Stimulated activated CD4-positive, alpha-beta T cell treated with anti-CD3 and anti-CD28 coated beads, Interleukin-4, amount 100 ng/mL, for 24 hours (primary cell): Measurements from ENCODE around the gene RUVBL1.
A peak's percentile ranks its signal among the peaks of the same experiment; 100 is the strongest.

Source experiments
- DNase-seq: peaks from one replicate; pipeline ENCODE4 v3.0.0-alpha.2; 2020

RUVBL1 gene

DNA sequence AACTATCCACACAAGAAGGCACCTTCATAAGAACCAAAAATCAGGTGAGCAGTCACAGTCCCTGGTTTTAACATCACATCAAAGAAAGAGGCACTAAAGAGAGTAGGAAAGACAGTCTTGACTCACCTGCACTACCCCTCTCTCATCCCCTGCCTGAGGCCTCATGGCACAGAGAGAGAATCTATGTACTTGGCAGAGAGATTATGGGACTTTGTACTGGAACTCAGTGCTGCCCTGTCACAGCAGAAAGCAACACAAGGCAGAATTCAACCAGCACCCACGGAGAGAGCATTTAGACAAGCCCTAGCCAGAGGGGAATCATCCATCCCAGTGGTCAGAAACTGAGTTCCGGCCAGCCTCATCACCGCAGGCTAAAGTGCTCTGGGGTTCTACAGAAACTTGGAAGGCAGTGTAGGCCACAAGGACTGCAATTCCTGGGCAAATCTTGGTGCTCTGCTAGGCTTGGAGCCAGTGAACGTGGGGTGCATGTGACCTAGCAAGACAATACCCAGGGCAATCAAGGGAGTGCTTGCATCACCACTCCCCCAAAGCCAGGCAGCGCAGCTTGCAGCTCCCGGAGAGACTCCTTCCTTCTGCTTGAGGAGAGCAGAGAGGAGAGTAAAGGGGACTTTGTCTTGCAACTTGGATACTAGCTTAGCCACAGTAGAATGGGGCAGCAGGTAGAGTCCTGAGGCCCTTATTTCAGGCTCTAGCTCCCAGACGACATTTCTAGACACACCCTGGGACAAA is 8.5 kb upstream of the RUVBL1 start:
- no peak for DNase-seq

- DNase-seq = no peak
Measured at GRCh38 chr3:128128251-128128650, 4.6 kb upstream of the RUVBL1 start.

DNA sequence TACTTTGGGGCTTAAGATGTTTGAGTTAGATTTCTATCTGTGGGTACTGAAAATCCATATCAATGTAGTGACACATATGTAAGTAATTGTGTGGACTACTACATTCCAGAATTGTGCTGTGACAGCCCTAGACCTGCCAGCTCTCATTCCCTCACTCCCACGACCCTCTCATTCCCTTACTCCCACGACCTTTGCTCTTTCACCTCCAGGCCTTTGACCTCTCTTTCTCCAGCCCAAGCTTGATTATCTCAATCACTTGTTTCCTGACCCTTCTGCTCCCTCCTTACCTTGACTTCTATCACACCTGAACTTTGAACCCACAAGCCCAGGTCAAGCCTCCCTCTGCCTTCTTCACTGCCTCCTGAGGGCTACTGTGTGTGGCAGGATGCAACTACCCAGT is 3.6 kb upstream of the RUVBL1 start:
- DNase-seq = no peak

GRCh38 chr3:128123156-128123537 is 465 bp downstream of the RUVBL1 start:
- no peak for DNase-seq

GRCh38 chr3:128122013-128122412 is 1.6 kb downstream of the RUVBL1 start:
- no peak for DNase-seq

- no peak for DNase-seq
Measured at GRCh38 chr3:128113817-128114794, 9.5 kb downstream of the RUVBL1 start.

DNA sequence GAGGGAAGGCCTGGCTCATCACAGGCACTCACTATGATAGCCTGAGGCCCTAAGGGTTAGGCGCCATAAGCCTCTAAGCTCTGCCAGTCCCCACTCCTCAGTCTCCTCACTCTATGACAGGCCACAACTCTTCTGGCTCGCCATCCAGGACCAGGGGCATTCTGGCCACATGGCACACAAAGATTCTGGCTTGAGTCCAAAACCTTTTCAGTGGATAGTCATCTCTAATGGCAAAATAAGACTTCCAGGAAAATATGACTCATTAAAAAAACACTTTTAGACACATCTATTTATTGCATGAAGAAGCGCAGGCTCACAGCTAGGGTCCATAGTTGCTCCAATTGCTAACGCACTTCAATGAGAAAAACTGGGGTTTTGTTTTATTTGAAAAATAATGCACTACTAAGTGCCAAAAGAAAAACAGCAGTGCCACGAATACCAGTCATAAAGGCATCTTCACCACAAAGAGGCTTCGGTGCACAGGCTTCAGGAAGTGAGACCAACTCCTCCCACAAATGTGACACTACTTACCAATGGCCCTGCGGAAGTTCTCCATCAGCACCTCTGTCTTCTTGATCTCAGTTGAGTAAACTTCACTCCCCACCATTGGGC is 11.1 kb downstream of the RUVBL1 start:
- peak; percentile 51 for DNase-seq

- DNase-seq = no peak
Measured at GRCh38 chr3:128111147-128111546, 12.5 kb downstream of the RUVBL1 start.

DNA sequence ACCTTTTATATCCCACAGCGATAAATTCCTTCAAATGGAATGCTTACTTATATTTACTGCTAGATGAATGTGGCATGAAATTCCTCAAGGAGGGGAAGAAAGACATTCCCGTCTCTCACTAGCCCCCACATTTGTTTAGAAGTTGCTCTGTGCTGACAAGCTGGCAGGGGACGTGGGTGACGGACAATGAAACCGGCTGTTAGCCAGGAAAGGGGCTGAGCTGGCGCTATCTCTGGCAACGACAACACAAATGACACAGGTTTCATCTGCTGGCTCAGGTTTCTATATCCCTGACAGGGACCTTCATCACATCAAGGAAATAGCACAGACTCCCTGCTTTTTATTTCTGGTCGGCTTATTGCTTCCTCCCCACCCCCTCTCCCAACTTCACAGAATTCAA is 15.8 kb downstream of the RUVBL1 start:
- DNase-seq = no peak

- no peak for DNase-seq
Measured at GRCh38 chr3:128103136-128103676, 20.4 kb downstream of the RUVBL1 start.

GRCh38 chr3:128100638-128101037 is 23.0 kb downstream of the RUVBL1 start:
- DNase-seq = no peak

- no peak for DNase-seq
Measured at GRCh38 chr3:128100161-128100560, 23.5 kb downstream of the RUVBL1 start.

DNA sequence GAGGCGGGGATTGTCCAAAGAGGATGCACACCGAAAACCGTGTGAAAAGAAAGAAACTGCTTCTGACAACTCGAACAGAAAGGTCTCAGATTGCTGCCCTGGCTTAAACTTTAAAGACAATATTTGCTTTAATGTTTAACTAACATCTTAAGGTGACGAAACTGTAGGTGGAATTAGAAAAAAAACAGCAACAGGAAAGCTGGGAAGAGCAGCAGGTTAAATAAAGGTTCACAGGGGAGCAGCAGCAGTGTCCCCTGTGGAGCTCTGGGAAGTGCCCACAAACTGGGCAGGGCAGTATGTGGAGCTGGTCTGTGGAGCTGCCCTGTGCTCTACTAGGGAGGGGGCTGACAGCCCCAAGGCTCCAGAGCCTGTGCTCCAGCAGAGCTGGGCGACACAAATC is 25.4 kb downstream of the RUVBL1 start:
- no peak for DNase-seq

GRCh38 chr3:128095222-128095703 is 28.3 kb downstream of the RUVBL1 start:
- peak; percentile 77 for DNase-seq

DNA sequence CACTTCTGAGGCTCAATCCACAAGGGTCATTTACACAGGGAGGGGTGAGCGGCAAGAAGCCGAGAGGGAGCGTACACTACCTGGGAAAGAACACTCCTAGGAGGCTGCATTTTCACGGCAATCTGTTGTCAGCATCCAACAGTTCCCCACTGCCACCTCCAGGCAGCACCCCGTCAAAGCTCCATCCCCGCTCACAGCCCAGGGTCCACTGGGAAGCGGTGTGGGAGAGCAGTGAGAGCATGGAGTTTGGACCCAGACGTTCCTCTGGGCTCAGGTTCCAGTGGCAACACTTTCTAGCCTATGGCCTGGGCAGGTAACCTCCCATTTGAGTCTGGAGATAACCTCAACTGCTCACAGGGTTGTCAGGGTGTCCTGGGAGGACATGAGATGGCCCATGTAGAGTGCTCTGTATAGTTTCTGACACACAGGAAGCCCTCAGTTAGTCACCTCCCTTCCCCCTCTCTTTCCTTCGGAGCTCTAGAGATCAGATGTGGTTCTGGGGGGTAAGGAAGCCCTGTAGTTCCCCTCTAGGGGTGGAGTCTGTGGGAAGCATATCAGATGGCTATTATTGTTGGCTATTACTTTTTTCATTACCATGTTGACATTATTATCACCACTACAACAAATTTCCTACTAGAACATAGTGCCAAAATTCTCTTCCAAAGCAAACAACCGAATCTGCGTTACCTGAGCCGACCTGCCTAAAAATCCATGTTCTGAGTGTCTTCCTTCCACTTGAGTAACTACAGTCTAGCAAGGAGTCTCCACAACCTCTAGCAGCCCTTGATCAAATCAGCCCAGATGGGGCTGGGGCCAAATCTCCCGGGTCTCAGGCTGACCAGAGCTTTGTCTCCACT is 29.1 kb downstream of the RUVBL1 start:
- no peak for DNase-seq

DNA sequence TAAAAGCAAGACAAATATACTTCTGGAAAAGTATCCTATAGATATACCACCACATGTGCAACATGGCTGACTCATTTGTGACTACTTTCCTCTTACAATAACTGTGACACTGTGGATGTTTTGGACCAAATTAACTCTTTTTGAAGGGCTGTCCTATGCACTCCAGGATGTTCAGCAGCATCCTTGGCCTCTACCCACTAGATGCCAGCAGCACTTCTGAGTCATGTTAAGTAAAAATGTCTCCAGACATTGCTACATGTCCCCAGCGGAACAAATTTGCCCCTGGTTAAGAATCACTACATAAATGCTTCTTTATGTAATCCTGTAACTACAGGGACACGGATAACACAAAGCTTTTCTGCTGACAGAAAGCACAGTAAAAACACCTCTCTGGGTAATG is 32.0 kb downstream of the RUVBL1 start:
- no peak for DNase-seq

GRCh38 chr3:128089135-128089534 is 34.5 kb downstream of the RUVBL1 start:
- no peak for DNase-seq

- no peak for DNase-seq
Measured at GRCh38 chr3:128084675-128085021, 39.0 kb downstream of the RUVBL1 start.

GRCh38 chr3:128083980-128084674 is 39.5 kb downstream of the RUVBL1 start:
- no peak for DNase-seq

GRCh38 chr3:128083396-128083795 is 40.2 kb downstream of the RUVBL1 start:
- DNase-seq = no peak

DNA sequence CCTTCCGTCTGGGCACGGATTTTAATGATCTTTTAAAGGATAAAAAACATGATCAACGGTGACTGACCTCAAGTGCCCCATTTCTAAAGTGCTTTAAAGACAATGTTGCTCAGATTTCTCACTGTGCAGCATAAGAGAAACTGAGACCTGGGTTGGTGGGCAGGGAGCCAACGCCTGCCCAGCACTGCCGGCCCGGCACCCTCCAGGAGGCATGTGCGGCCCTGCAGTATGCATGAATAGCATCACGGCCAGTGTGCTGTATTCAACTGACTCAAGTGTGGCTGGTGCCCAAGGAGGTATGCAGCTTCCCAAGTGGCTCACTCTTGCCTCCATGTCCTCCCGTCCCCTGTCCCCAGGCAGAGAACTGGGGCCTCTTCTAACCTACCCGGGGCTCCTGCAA is 41.1 kb downstream of the RUVBL1 start:
- DNase-seq = no peak

- DNase-seq = no peak
Measured at GRCh38 chr3:128081846-128082245, 41.8 kb downstream of the RUVBL1 start.
